Measurements from ENCODE around the gene RNGTT.

- TF ChIP-seq CTCF (conservative IDR thresholded peaks at IDR 0.05) (no peak), ZFX (IDR thresholded peaks at IDR 0.05) (no peak)
Measured at GRCh38 chr6:88666901-88667300, 296.5 kb downstream of the RNGTT start.

Measured in C4-2B (cell line).